Liver (tissue), 9 donors: Measurements from ENCODE around the gene SH3RF3. TPM values are rescaled to one million over a fixed set of nuclear protein-coding genes. Genes with fewer than 3 reads are reported as not detected.

Experiments
- DNase-seq: peaks from one replicate; pipeline ENCODE4 v3.0.0-alpha.2; 2017; ENCODE audit warnings: low spot score
- H3K27ac ChIP-seq, 2 donors: one replicate each; pipeline ENCODE4 v1.7.0; 2013; ENCODE audit warnings: inconsistent platforms in 2 of 2, low read length in 2 of 2, control low read depth in 1 of 2, low read depth in 1 of 2, mild to moderate bottlenecking in 1 of 2
- H3K27me3 ChIP-seq, 4 donors: one replicate each; pipeline versions ENCODE4 v1.6.1 to v1.7.0; 2013; ENCODE audit warnings: low read length in 3 of 4, inconsistent platforms in 1 of 4, mild to moderate bottlenecking in 1 of 4, moderate library complexity in 1 of 4; ENCODE audit not compliant: control insufficient read depth in 4 of 4, insufficient read depth in 4 of 4
- H3K36me3 ChIP-seq, 4 donors: one replicate each; pipeline versions ENCODE4 v1.6.1 to v1.7.0; 2013; ENCODE audit warnings: low read length in 3 of 4, mild to moderate bottlenecking in 3 of 4, low read depth in 1 of 4, moderate library complexity in 1 of 4; ENCODE audit not compliant: control insufficient read depth in 4 of 4, insufficient read depth in 3 of 4
- H3K4me1 ChIP-seq, 4 donors: one replicate each; pipeline versions ENCODE4 v1.6.1 to v1.7.0; 2013; ENCODE audit warnings: low read length in 3 of 4, mild to moderate bottlenecking in 3 of 4, moderate library complexity in 1 of 4; ENCODE audit not compliant: control insufficient read depth in 4 of 4, insufficient read depth in 4 of 4
- H3K4me3 ChIP-seq, 3 donors: one replicate each; pipeline versions ENCODE4 v1.6.1 to v1.7.0; 2013; ENCODE audit warnings: low read length in 3 of 3, control low read depth in 1 of 3, low read depth in 1 of 3, mild to moderate bottlenecking in 1 of 3
- H3K9ac ChIP-seq, 2 donors: one replicate each; pipeline ENCODE4 v1.7.0; 2013; ENCODE audit warnings: low read length in 2 of 2, mild to moderate bottlenecking in 2 of 2, moderate library complexity in 2 of 2, control low read depth in 1 of 2, low read depth in 1 of 2
- H3K9me3 ChIP-seq, 4 donors: one replicate each; pipeline versions ENCODE4 v1.6.1 to v1.7.0; 2013; ENCODE audit warnings: low read length in 3 of 4; ENCODE audit not compliant: control insufficient read depth in 4 of 4
- EGR1 ChIP-seq, 2 donors: IDR thresholded peaks; 2 replicates each; pipeline ENCODE4 v1.6.1; 2016 to 2018; ENCODE audit warnings: antibody characterized with exemption in 2 of 2, low read depth in 2 of 2
- FOXA1 ChIP-seq: IDR thresholded peaks from 2 replicates; pipeline ENCODE4 v1.6.1; 2016; ENCODE audit warnings: antibody characterized with exemption
- FOXA2 ChIP-seq: IDR thresholded peaks from 2 replicates; pipeline ENCODE4 v1.6.1; 2016; ENCODE audit warnings: antibody characterized with exemption
- HNF4A ChIP-seq, 2 donors: conservative IDR thresholded peaks; 2 replicates each; pipeline ENCODE4 v1.6.1; 2016; ENCODE audit warnings: antibody characterized with exemption in 2 of 2, mild to moderate bottlenecking in 2 of 2
- HNF4G ChIP-seq: IDR thresholded peaks from 2 replicates; pipeline ENCODE4 v1.6.1; 2016; ENCODE audit warnings: antibody characterized with exemption
- JUND ChIP-seq, 2 donors: IDR thresholded peaks; 2 replicates each; pipeline ENCODE4 v1.6.1; 2016; ENCODE audit warnings: antibody characterized with exemption in 2 of 2
- MAX ChIP-seq: IDR thresholded peaks from 2 replicates; pipeline ENCODE4 v1.6.1; 2016; ENCODE audit warnings: antibody characterized with exemption
- REST ChIP-seq: IDR thresholded peaks from 2 replicates; pipeline ENCODE4 v1.6.1; 2016; ENCODE audit warnings: antibody characterized with exemption, mild to moderate bottlenecking
- RXRA ChIP-seq, 2 donors: IDR thresholded peaks; 2 replicates each; pipeline ENCODE4 v1.6.1; 2017 to 2018; ENCODE audit warnings: antibody characterized with exemption in 2 of 2, mild to moderate bottlenecking in 1 of 2
- SP1 ChIP-seq: IDR thresholded peaks from 2 replicates; pipeline ENCODE4 v1.6.1; 2018; ENCODE audit warnings: antibody characterized with exemption, mild to moderate bottlenecking
- TAF1 ChIP-seq: conservative IDR thresholded peaks from 2 replicates; pipeline ENCODE4 v1.6.1; 2016; ENCODE audit warnings: antibody characterized with exemption, mild to moderate bottlenecking
- ZBTB33 ChIP-seq: IDR thresholded peaks from 2 replicates; pipeline ENCODE4 v1.6.1; 2016; ENCODE audit warnings: antibody characterized with exemption
- WGBS: extraction: QIAGEN DNeasy Blood & Tissue Kit; methylation state at CpG from one replicate; pipeline ENCODE4 v1.1.7; 2013; 5-methylcytosine and 5-hydroxymethylcytosine counted together
- polyA plus RNA-seq, 2 donors: library from polyadenylated mRNA; stranded (reverse) in 1 of 2; unstranded in 1 of 2; fragments of 200-250 nt in 1 of 2; fragments of >200 nt in 1 of 2; fragmentation: Nextera tagmentation in 1 of 2; extraction: Ambion mirVana in 1 of 2; gene quantifications; one replicate each; pipeline versions ENCODE4 v1.2.1 to v1.2.3, GENCODE V29; 2013 to 2015
- total RNA-seq, 2 donors: library from RNA; depleted of rRNA; stranded (reverse); fragments of >200 nt; gene quantifications; one replicate each; pipeline ENCODE4 v1.2.3, GENCODE V29; 2014
- TF ChIP-seq, protein P1 (sequence below): fragments of 150-350 bp; IDR thresholded peaks from 2 replicates; pipeline ENCODE4 v1.5.1; 2017; ENCODE audit warnings: improper control_type of control experiment, low read depth, low read length; ENCODE audit not compliant: missing input control
- donor health status: healthy.
- donor health status: healthy.
- donor health status: healthy.
- donor health status: healthy.
- donor health status: healthy.

The SH3RF3 gene
- total and polyA plus RNA-seq, 4 donors: 0.11 to 1.0 (median 0.54) TPM

- TF ChIP-seq MAX (no peak), JUND (IDR thresholded peaks at IDR 0.05) (no peak), TAF1 (no peak), REST (no peak), RXRA (IDR thresholded peaks at IDR 0.05) (no peak)
Measured at GRCh38 chr2:109531221-109531620, 402.2 kb downstream of the SH3RF3 start (continued).

DNA sequence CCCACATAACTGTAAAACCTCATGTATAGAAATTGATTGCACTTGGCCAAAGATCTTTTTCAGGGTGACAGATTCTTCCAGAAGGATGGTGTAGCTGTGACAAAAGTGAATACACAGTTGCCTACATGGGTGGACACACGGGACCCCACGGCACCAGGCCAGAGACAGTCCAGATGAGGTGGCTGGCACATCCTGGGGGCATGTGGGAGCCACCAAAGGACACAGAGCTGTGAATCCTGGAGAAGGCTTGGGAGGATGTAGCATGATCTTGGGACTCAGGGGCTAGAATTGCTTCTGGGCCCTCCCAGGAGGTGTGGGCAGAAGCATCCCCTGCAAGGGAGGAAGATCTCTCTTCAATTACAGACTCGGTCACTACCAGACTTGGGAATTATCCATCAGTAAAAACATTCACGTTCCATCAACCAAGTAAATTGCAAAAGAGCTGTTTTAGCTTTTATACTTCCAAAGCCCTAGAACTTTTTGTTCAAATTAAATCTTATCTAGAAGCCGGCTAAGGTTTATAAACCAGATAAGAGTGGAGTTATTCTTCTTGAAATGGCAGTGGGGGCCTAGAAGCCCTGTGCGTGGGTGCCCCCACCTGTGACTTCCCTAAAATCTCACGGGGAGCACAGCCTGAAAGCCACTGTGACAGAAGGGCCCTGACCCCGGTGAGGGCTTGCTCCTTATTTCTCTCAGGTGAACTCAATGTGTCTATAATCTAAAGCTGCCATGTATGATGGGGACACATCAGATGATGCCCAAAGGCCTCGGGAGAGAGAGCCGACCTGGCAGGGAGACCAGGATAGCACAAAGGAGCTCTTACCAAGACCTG lies 403.1 kb downstream of the SH3RF3 start:
- no peaks in the 10 kb centered on the region for H3K27me3 ChIP-seq
- no peak overlapping the region for H3K9ac ChIP-seq
- H3K36me3 ChIP-seq: no peaks in the 10 kb centered on the region
- TF ChIP-seq REST (no peak), MAX (no peak), FOXA1 (no peak), EGR1 (IDR thresholded peaks at IDR 0.05; ENCODE audit: low read depth in 2 of 2) (no peak)
- TF ChIP-seq, protein P1, sequence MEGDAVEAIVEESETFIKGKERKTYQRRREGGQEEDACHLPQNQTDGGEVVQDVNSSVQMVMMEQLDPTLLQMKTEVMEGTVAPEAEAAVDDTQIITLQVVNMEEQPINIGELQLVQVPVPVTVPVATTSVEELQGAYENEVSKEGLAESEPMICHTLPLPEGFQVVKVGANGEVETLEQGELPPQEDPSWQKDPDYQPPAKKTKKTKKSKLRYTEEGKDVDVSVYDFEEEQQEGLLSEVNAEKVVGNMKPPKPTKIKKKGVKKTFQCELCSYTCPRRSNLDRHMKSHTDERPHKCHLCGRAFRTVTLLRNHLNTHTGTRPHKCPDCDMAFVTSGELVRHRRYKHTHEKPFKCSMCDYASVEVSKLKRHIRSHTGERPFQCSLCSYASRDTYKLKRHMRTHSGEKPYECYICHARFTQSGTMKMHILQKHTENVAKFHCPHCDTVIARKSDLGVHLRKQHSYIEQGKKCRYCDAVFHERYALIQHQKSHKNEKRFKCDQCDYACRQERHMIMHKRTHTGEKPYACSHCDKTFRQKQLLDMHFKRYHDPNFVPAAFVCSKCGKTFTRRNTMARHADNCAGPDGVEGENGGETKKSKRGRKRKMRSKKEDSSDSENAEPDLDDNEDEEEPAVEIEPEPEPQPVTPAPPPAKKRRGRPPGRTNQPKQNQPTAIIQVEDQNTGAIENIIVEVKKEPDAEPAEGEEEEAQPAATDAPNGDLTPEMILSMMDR: no peak
- H3K9me3 ChIP-seq: no peaks in the 10 kb centered on the region
- no peaks in the 10 kb centered on the region for H3K4me1 ChIP-seq
- no peak overlapping the region for H3K4me3 ChIP-seq
- H3K27ac ChIP-seq: no peak overlapping the region
- DNase-seq: no peak
- WGBS: 91% methylated on average over 10 of the region's 10 CpGs

GRCh38 chr2:109532728-109533076 lies 403.7 kb downstream of the SH3RF3 start:
- H3K4me1 ChIP-seq: no peaks in the 10 kb centered on the region
- no peaks in the 10 kb centered on the region for H3K27me3 ChIP-seq
- no peaks in the 10 kb centered on the region for H3K9me3 ChIP-seq
- 92% methylated on average over 5 of the region's 5 CpGs for WGBS
- H3K36me3 ChIP-seq: no peaks in the 10 kb centered on the region
- no peak overlapping the region for H3K4me3 ChIP-seq
- no peak overlapping the region for H3K9ac ChIP-seq
- H3K27ac ChIP-seq: no peak overlapping the region
- DNase-seq: no peak
- TF ChIP-seq JUND (IDR thresholded peaks at IDR 0.05) (no peak), SP1 (no peak), HNF4A (conservative IDR thresholded peaks at IDR 0.05) (no peak), ZBTB33 (no peak), FOXA2 (no peak), TAF1 (no peak), HNF4G (no peak), REST (no peak)
